ENCODE data around the gene AHCYL2. TPM values are rescaled to one million over a fixed set of nuclear protein-coding genes. Genes with fewer than 3 reads are reported as not detected.

AHCYL2 gene
- total RNA-seq, 4 donors from 2014 or later: 33.5 to 61.2 (median 41.7) TPM

Other genes starting within 250 kb of the AHCYL2 start
- gene TNPO3, start 169.9 kb upstream of the AHCYL2 start, total RNA-seq: 10 to 100 TPM; 30.8 to 43.4 (median 34.4) TPM
- gene TSPAN33, start 80.3 kb upstream of the AHCYL2 start, total RNA-seq: 10 to 100 TPM in 3 of 4 donors, 1 to 10 TPM in 1; 9.1 to 17.9 (median 11.1) TPM
- 10 to 100 TPM; 13.8 to 34.5 (median 18.1) TPM for gene SMO, start 36.4 kb upstream of the AHCYL2 start, total RNA-seq
- 1 to 10 TPM in 2 of 4 donors, under 1 TPM in 2; 0.23 to 1.6 (median 0.69) TPM for gene STRIP2, start 209.4 kb downstream of the AHCYL2 start, total RNA-seq